Lung (tissue), 12 donors: ENCODE data around the gene ADAM12. TPM values are rescaled to one million over a fixed set of nuclear protein-coding genes. Genes with fewer than 3 reads are reported as not detected.

ENCODE experiments used
- ATAC-seq: fragments of 200-7000 bp; cut with Tn5 transposase; one replicate; pipeline ENCODE4 v1.9.1; 2020; ENCODE audit warnings: moderate number of reproducible peaks; ENCODE audit not compliant: insufficient read depth, low FRiP score
- DNase-seq, 3 donors: peaks; one replicate each; pipeline ENCODE4 v3.0.0-alpha.2; 2013 to 2017
- H3K27ac ChIP-seq, 2 donors: one replicate each; pipeline ENCODE4 v1.5.1; 2013; ENCODE audit warnings: mild to moderate bottlenecking in 2 of 2, moderate library complexity in 2 of 2, control low read depth in 1 of 2, inconsistent platforms in 1 of 2, low read depth in 1 of 2, low read length in 1 of 2
- H3K27me3 ChIP-seq, 3 donors: one replicate each; pipeline ENCODE4 v1.5.1; 2013; ENCODE audit warnings: low read length in 2 of 3; ENCODE audit not compliant: control insufficient read depth in 3 of 3, insufficient read depth in 3 of 3
- H3K36me3 ChIP-seq, 4 donors: one replicate each; pipeline ENCODE4 v1.5.1; 2013; ENCODE audit warnings: low read length in 4 of 4, mild to moderate bottlenecking in 1 of 4, moderate library complexity in 1 of 4; ENCODE audit not compliant: control insufficient read depth in 4 of 4, insufficient read depth in 4 of 4
- H3K4me1 ChIP-seq, 5 donors: one replicate each; pipeline ENCODE4 v1.5.1; 2013; ENCODE audit warnings: low read length in 5 of 5, mild to moderate bottlenecking in 2 of 5, moderate library complexity in 1 of 5; ENCODE audit not compliant: control insufficient read depth in 5 of 5, insufficient read depth in 5 of 5
- H3K4me3 ChIP-seq: one replicate; pipeline ENCODE4 v1.5.1; 2013; ENCODE audit warnings: mild to moderate bottlenecking, control low read depth, moderate library complexity
- H3K9ac ChIP-seq, 2 donors: one replicate each; pipeline ENCODE4 v1.5.1; 2013; ENCODE audit warnings: low read length in 2 of 2, control low read depth in 1 of 2; ENCODE audit not compliant: insufficient read depth in 1 of 2
- H3K9me3 ChIP-seq, 4 donors: one replicate each; pipeline ENCODE4 v1.5.1; 2013; ENCODE audit warnings: low read length in 3 of 4, mild to moderate bottlenecking in 1 of 4, moderate library complexity in 1 of 4; ENCODE audit not compliant: control insufficient read depth in 4 of 4, insufficient read depth in 3 of 4
- CTCF ChIP-seq: IDR thresholded peaks from 2 replicates; pipeline ENCODE4 v1.5.1; 2012; ENCODE audit warnings: mild to moderate bottlenecking; ENCODE audit errors: control extremely low read depth, extremely low read depth
- WGBS, 2 donors: extraction: QIAGEN DNeasy Blood & Tissue Kit; methylation state at CpG; one replicate each; pipeline ENCODE4 v1.1.7; 2013; 5-methylcytosine and 5-hydroxymethylcytosine counted together
- polyA plus RNA-seq, 2 donors: library from polyadenylated mRNA; stranded (reverse); fragments of 200-250 nt; gene quantifications; one replicate each; pipeline ENCODE4 v1.2.1, GENCODE V29; 2013
- total RNA-seq, 2 donors: library from RNA; depleted of rRNA in 1 of 2; stranded (reverse); fragments of >200 nt in 1 of 2; gene quantifications; one replicate each; pipeline ENCODE4 v1.2.1, GENCODE V29; 2014 to 2021
- donor health status: control.
- donor health status: control.
- donor health status: Bipolar disorder and iron deficiency.
- donor health status: healthy.
- donor health status: DM: yes; HTN: yes; CAD: no.

The ADAM12 gene
- total and polyA plus RNA-seq, 4 donors: 0.16 to 5.8 (median 0.85) TPM

- H3K4me3 ChIP-seq: no peak overlapping the region
- H3K27me3 ChIP-seq: no peaks in the 10 kb centered on the region
- ATAC-seq (no peak), DNase-seq (no peak)
- no peak overlapping the region for H3K9ac ChIP-seq
- 82 to 88% methylated on average over 8 of the region's 8 CpGs for WGBS, 2 donors
- peaks cover 0 to 3% (median 0%) of the 10 kb centered on the region in 4 donors for H3K9me3 ChIP-seq
- peaks cover 0 to 47% (median 9%) of the 10 kb centered on the region in 5 donors for H3K4me1 ChIP-seq
- TF ChIP-seq CTCF: no peak
- no peak overlapping the region for H3K27ac ChIP-seq
- H3K36me3 ChIP-seq: peaks cover 0 to 3% (median 0%) of the 10 kb centered on the region in 4 donors
Measured at GRCh38 chr10:126070476-126071215, 317.6 kb downstream of the ADAM12 start.

GRCh38 chr10:126068322-126068721, 320.0 kb downstream of the ADAM12 start:
- TF ChIP-seq CTCF: no peak
- 53 to 78% methylated on average over 2 of the region's 2 CpGs for WGBS, 2 donors

DNA sequence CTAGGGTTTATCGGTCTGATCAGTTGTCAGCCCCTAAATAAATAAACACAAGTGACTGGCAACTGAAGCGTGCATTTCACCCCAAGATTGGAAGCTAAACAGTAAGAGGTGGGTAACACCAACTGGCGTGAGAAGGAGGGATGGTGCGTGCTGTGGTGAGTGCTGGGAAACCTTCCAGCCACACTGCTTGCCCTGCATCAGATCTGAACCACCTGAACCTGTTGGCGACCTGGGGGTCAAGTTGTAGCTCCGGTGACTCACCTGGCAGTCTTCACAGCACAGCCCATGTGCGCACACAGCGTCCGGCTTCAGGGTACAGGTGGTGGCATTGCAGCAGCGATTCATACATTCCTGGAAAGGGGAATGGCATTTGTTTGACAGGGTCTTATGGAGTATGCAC, 321.8 kb downstream of the ADAM12 start:
- peaks cover 0 to 3% (median 0%) of the 10 kb centered on the region in 4 donors for H3K9me3 ChIP-seq
- no peak overlapping the region for H3K4me3 ChIP-seq
- H3K27ac ChIP-seq: no peak overlapping the region
- ATAC-seq (no peak), DNase-seq (no peak)
- H3K36me3 ChIP-seq: peaks cover 0 to 3% (median 0%) of the 10 kb centered on the region in 4 donors
- H3K9ac ChIP-seq: no peak overlapping the region
- 81 to 86% methylated on average over 10 of the region's 10 CpGs for WGBS, 2 donors
- peaks cover 0 to 57% (median 11%) of the 10 kb centered on the region in 5 donors for H3K4me1 ChIP-seq
- H3K27me3 ChIP-seq: no peaks in the 10 kb centered on the region
- TF ChIP-seq CTCF: no peak

More at GRCh38 chr10:126068322-126068721, 320.0 kb downstream of the ADAM12 start:
- no peak overlapping the region for H3K9ac ChIP-seq
- peaks cover 0 to 53% (median 11%) of the 10 kb centered on the region in 5 donors for H3K4me1 ChIP-seq
- H3K27ac ChIP-seq: no peak overlapping the region
- H3K9me3 ChIP-seq: no peaks in the 10 kb centered on the region
- H3K4me3 ChIP-seq: no peak overlapping the region
- no peaks in the 10 kb centered on the region for H3K27me3 ChIP-seq
- DNase-seq (peak; percentile 77 to 97 (median 96)), ATAC-seq (no peak)
- H3K36me3 ChIP-seq: peaks cover 0 to 3% (median 0%) of the 10 kb centered on the region in 4 donors
